HTR-8/SVneo (cell line): ENCODE results near the gene IMMP2L.
"Not testable (repeated sequence)": the region's sequence is repeated elsewhere in the genome, so short reads cannot be mapped to it uniquely, and the experiment has no call there.

Source experiments
- DNase-seq: peaks from one replicate; pipeline ENCODE4 v3.0.0; 2011; ENCODE audit warnings: low spot score, mixed read lengths; ENCODE audit not compliant: insufficient read length
- FAIRE-seq: peaks from 2 replicates; lab custom pipeline; 2011; peaks lifted over from hg19 to GRCh38; lab: Jason Lieb, UNC

The IMMP2L gene

DNA sequence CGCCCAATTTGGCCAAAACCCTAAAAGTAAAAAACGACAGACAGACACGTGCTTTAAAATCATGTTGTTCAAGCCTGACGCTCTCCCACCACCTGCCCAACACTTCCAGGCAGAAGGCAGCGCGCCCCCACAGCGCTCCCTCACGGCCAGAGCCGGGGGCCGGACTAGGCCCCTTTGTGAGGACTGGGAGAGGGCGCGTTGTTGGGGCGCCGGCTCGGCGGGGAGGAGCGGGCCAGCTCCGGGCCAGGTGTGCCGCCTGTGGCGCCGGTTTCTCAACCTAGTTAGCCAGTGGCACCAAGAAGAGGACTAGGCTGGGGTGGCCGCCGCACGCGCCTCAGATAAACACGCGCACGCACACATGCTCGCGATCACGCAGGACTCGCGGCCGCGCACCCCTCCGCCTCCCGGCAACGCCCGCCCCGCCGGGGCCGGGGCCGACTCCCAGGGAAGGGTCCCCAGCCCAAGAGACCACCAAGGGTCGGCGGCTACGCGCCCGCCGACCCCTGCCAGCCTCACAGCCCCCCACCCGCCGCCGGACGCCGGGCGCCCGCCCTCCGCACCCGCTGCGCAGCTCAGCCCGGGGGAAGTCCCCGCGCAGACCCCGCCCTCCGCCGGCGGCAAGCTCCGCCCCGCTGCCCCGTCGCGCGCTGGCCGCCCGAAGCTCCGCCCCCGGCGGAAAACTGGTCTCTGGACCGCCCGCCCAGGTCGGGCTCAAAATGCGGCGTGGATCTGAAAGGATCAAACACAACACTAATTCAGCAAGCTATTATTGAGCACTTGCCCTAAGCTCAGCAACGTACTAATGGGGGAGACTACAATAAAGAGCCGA lies at the start of gene IMMP2L:
Gene IMMP2L (minus strand): TSS at position 589 of the 829 bp plus-strand sequence.
- FAIRE-seq (peak; percentile 20), DNase-seq (peak; percentile 74)

DNA sequence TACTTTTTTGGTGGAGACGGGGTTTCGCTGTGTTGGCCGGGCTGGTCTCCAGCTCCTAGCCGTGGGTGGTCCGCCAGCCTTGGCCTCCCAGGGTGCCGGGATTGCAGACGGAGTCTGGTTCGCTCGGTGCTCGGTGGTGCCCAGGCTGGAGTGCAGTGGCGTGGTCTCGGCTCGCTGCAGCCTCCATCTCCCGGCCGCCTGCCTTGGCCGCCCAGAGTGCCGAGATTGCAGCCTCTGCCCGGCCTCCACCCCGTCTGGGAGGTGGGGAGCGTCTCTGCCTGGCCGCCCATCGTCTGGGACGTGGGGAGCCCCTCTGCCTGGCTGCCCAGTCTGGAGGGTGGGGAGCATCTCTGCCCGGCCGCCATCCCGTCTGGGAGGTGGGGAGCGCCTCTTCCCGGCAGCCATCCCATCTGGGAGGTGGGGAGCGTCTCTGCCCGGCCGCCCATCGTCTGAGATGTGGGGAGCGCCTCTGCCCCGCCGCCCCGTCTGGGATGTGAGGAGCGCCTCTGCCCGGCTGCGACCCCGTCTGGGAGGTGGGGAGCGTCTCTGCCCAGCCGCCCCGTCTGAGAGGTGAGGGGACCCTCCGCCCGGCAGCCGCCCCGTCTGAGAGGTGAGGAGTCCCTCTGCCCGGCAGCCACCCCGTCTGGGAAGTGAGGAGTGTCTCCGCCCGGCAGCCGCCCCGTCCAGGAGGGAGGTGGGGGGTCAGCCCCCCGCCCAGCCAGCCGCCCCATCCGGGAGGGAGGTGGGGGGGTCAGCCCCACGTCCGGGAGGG lies 47.4 kb upstream of the IMMP2L start:
- not testable (repeated sequence) for FAIRE-seq, DNase-seq

DNA sequence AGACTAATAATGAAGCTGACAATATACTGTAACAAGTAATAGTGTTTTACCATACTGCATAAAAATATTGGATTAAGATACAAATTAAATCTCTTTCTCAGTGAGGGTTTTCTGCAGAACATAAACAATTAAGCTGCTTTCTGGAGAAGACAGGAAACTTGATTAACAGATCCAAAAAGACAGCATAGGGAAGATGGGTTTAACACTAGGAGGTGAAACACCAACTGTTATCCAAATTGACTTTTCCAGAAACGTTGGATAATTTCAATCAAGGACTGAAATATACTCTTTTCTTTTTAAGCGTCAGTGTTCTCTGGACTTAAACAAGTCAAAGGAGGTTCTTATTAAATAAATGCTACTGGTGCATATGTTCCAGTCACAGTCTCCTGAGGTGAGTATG lies 45.3 kb upstream of the IMMP2L start:
- DNase-seq = no peak
- FAIRE-seq = no peak

DNA sequence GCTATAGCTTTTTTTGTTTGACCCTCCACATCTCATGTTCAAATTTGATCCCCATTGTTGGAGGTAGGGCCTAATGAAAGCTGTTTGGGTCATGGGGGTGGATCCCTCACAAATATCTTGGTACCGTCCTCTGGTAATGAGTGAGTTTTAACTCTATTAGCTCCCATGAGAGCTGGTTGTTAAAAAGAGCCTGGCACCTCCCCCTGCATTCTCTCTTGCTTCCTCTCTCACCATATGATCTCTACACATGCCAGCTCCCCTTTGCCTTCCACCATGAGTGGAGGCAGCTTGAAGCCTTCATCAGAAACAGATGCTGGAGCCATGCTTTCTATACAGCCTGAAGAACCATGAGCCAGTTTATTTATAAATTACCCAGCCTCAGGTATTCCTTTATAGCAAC lies 43.0 kb upstream of the IMMP2L start:
- no peak for DNase-seq
- FAIRE-seq = no peak

DNA sequence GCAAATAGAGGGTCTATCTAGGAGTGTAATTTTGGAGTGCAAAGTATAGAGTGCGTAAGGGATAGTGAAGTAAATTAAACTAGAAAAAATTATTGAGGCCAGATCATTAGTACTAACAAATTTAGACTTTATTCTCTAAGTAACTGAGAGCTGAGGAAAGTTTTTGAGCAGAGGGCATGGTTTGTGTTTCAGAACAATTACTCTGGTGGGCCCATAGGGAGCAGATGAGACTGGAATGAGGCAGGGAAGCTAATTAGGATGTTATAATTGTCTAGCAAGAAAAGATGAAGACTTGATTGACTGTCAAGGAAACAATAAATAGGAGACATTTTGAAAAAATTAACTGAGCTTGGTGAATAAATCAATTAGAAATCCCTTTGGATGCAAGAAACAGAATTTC lies 37.8 kb upstream of the IMMP2L start:
- FAIRE-seq (no peak), DNase-seq (no peak)

DNA sequence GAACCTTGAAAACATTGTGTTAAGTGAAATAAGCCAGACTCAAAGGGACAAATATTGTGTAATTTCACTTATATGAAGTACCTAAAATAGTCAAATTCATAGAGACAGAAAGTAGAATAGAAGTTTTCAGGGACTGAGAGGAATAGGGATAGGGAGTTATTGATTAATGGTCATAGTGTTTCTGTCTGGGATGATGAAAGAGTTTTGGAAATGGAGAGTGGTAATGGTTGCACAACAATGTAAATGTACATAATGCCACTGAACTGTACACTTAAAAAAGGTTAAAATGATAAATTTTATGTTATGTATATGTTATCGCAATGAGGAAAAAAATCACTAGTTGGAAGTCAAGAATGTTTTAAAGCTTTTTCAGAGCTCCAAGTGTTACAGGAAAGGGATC lies 33.5 kb upstream of the IMMP2L start:
- DNase-seq = no peak
- no peak for FAIRE-seq

DNA sequence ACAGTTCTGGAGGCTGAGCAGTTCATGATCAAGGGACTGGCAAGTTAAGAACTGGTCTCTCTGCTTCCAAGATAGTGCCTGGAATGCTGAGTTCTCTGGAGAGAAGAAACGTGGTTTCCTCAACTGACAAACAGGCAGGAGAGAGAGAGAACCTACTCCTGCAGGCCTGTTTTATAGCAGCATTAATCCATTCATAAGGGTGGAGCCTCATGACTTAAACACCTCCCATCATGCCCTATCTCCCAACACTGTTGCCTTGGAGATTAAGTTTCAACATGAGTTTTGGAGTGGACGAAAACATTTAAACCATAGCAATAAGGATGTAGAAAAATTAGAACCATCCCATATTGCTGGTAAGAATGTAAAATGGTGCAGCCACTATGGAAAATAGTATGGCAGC lies 32.3 kb upstream of the IMMP2L start:
- no peak for FAIRE-seq
- DNase-seq = no peak

DNA sequence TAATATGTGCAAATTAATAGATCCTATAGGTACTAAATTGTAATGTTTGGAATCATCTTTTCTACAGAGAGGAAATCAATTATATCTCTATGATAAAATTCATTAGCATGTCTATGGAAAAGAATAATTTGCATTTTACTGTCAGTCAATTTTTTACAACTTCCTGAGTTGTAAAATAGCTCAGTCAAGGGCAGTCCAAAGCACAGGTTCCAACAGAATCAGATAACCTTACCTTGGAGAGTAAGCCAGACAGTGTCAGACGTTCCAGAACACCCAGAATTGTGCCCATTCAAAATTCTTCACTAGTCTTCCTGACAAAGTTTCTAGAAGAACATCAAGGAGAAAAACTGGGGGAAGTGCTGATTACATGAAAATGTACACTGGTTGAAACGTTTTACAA lies 31.1 kb upstream of the IMMP2L start:
- no peak for FAIRE-seq
- DNase-seq = no peak

DNA sequence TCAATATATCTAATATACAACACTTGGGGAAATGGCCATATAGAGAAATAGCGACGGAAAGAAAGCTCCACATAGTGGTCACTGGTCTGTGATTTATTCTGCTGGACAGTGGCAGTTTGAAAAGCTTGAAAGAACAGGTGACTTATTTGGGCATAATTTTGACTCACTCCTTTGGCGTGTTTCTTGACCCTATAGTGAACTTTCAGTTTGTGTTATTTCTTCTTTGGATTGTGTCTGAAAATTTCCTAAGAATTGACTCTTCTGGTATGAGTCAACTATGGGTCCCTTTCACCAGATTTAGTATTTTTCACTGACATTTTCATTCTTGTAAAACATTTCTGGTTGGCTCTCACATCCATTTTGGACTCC lies 25.8 kb upstream of the IMMP2L start:
- DNase-seq = no peak

DNA sequence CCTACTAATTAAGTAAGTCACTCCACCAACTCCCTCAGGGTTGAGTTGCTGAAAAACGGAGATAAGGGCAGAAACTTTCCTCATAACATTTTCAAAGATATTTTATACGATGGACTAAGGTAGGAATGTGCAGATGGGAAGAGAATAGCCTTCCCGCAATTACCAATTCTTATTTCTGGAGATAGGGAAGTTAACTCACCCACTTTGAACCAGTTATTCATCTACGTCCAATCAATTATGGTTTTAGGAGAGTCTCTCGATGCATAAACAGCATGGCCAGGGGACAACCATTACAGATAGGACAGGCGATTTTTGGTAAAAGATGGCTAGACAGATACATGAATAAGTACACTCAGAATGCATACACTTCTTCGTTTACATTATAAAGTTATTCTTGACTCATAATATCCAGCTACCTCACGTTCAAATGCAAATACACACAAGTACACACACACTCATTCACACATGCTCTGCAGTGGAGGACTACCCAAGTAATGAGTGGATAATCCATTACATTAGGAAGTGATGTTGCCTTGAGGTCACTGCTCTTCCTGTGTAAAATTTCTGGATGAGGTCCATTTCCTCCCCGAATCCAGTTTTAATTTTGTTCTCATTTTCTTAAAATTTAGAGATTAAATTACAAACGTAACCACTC lies 25.2 kb upstream of the IMMP2L start:
- FAIRE-seq (no peak), DNase-seq (no peak)

More for the DNA sequence above, 25.8 kb upstream of the IMMP2L start:
- FAIRE-seq = no peak

DNA sequence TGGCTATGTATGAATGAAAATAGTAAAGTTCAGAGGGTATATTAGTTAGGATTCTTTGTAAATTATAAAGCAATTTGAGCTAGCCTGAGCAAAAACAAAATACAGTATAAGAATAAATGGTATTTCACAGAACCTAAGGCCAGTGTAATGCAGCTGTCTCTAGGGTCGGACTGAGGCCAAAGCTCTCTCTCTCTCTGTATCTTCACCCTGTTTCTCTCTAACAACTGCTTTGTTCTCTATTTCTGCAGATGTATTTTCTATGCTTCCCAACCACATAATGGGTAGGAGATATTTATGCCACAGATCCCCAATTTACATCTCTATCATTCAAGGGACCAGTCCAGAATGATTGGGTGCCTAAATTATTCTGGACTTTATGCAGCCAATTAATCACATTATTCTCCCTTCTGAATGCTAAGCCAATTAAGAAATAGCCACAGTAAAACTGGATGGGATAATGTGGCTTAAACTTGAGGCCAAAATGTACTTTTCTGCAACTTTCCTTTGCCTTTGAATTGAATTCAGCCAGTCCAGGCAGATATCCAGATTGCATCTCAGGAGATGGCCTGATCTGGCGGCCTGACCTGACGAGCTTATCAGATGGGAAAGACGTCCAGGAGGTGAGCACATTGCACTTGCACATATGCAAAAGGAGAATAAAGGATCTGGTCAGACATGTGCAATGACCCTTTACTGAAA lies 24.6 kb upstream of the IMMP2L start:
- DNase-seq (no peak), FAIRE-seq (no peak)

DNA sequence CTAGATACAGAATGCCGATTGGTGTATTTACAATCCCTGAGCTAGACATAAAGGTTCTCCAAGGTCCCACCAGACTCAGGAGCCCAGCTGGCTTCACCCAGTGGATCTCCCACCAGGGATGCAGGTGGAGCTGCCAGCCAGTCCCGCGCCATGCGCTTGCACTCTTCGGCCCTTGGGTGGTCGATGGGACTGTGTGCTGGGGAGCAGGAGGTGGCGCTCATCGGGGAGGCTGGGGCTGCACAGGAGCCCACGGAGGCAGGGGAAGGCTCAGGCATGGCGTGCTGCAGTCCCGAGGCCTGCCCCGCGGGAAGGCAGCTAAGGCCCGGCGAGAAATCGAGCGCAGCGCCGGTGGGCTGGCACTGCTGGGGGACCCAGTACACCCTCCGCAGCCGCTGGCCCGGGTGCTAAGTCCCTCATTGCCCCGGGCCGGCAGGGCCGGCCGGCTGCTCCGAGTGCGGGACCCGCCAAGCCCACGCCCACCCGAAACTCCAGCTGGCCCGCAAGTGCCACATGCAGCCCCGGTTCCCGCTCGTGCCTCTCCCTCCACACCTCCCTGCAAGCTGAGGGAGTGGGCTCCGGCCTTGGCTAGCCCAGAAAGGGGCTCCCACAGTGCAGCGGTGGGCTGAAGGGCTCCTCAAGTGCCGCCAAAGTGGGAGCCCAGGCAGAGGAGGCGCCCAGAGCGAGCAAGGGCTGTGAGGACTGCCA lies 19.6 kb upstream of the IMMP2L start:
- not testable (repeated sequence) for DNase-seq, FAIRE-seq

DNA sequence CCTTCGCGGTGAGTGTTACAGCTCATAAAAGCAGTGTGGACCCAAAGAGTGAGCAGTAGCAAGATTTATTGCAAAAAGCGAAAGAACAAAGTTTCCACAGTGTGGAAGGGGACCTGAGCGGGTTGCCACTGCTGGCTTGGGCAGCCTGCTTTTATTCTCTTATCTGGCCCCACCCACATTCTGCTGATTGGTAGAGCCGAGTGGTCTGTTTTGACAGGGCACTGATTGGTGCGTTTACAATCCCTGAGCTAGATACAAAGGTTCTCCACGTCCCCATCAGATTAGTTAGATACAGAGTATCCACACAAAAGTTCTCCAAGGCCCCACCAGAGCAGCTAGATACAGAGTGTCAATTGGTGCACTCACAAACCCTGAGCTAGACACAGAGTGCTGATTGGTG lies 18.9 kb upstream of the IMMP2L start:
- not testable (repeated sequence) for FAIRE-seq, DNase-seq

DNA sequence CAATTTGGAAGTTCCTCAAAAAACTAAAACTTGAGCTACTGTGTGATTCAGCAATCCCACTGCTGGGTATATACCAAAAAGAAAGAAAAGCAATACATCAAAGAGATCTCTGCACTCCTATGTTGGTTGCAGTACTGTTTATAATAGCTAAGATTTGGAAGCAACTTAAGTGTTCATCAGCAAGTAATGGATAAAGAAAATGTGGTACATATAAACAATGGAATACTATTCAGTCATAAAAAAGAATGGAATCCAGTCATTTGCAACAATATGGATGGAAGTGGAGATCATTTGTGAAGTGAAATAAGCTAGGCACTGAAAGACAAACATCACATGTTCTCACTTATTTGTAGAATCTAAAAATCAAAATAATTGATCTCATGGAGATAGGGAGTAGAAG lies 16.5 kb upstream of the IMMP2L start:
- no peak for DNase-seq
- no peak for FAIRE-seq

DNA sequence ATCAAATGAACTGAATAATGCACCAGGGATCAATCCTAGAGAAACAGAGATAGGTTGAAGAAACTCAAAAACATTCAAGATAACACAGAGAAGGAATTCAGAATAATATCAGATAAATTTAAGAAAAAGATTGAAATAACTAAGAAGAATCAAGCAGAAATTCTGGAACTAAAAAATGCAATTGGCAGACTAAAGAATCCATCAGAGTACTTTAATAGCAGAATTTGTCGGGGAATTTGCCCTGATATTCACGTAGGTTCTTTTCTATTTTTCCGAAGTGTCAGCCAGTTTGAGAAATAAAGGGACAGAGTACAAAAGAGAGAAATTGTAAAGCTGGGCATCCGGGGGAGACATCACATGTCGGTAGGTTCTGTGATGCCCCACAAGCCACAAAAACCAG lies 9.4 kb upstream of the IMMP2L start:
- DNase-seq = no peak
- FAIRE-seq = no peak

DNA sequence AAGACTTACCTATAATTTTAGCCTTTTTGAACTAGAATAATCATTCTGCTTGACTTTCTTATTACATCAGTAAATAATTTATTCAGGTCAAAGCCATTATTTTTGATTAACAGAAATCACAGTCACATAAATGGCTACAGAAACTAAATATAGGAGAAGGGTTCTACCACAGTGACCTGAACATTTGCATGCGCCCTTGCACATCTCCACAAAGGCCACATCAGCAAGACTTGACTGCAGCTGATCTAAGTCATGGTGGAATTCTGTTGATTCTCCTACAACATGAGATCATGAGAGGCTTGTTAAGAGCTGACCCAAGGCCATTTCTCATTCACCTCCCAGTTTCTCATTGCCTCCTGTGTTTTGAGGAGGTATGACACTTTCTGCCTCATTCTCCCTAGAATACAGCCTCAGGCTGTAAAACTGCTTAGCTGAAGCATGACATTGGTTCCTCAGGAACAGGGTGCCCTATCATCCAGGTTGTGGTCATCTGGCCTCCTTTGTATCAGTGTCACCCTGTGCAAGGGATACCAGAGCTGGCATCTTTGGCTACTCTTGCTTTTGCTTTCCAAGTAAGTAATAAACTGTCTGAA lies 6.7 kb upstream of the IMMP2L start:
- DNase-seq = no peak
- no peak for FAIRE-seq

DNA sequence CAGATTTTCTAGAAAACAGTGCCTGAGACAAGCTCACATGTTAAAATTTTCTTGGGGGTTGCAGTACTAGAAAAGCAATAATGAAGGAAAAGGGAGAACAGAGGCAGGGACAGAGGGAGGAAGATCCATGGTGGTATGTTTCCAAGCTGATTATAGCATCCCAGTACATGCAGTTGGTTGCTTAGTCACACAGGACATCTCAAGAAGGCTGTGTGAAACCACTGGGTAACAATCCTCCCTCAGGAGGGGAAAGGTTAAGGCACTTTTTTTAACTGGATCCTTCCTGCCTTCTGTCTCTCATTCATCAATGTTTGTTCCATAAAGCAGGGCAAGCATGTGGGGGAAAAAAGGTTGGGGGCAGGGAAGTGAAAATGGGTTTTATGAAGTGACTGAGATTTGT lies 6.1 kb upstream of the IMMP2L start:
- no peak for FAIRE-seq

DNA sequence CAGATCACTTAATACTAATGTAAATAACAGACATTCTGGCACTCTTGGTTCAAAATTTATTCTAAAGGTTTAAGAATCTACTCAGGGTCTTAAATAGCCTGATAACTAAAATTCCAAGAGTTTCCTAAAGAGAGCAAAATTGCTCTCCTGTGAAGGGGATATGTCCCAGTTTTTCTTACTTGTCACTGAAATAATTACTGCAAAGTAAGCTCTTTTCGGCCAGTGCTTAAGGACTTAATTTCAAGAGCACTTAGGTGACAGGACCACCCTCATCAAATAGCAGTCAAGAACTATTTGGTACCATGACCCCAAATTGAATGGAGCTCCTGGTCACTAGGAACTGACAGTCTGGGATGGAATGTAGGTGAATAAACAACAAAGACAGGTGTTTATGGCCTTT lies 1.8 kb upstream of the IMMP2L start:
- DNase-seq = no peak
- no peak for FAIRE-seq

More for the DNA sequence above, 6.1 kb upstream of the IMMP2L start:
- no peak for DNase-seq

DNA sequence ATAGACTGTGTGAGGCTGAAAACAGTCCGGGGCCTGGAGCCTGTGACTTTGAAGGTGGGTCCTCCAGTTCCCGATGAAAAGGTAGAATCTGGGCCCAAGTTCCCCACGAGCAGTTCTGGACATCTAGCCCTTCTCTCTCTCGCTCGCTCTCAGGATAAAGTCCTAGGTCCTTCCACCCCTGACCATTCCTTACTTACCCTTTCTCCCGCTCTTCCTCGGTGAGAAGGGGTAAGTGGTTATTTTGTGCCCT lies 713 bp downstream of the IMMP2L start:
- FAIRE-seq = no peak

More for the DNA sequence above, 713 bp downstream of the IMMP2L start:
- DNase-seq = no peak
